H1 (cell line): ENCODE results near the gene BPIFB3. TPM values are rescaled to one million over a fixed set of nuclear protein-coding genes. Genes with fewer than 3 reads are reported as not detected.

Experiments
- CTCF ChIA-PET: fragments of 300-600 bp; sonication (Branson Sonifier 250); formaldehyde crosslinking; loops from one replicate; lab custom pipeline; 2021; ENCODE audit not compliant: partially characterized antibody; lab: Charles Lee
- POLR2A ChIA-PET: fragments of 300-600 bp; sonication (Branson Sonifier 250); formaldehyde crosslinking; loops from one replicate; lab custom pipeline; 2021; ENCODE audit warnings: inconsistent platforms; ENCODE audit not compliant: partially characterized antibody; lab: Charles Lee
- DNase-seq, 2 experiments: peaks; one replicate each; pipeline versions ENCODE4 v3.0.0 to v3.0.0-alpha.2; 2010 to 2022; ENCODE audit warnings: low spot score in 2 of 2, low read depth in 1 of 2, mixed read lengths in 1 of 2
- FAIRE-seq: peaks from 2 replicates; lab custom pipeline; 2011; peaks lifted over from hg19 to GRCh38; lab: Jason Lieb, UNC
- H2AFZ ChIP-seq: 2 replicates; pipeline ENCODE4 v1.8.1; 2012; ENCODE audit warnings: low read length, inconsistent platforms
- H2AK5ac ChIP-seq: 2 replicates; pipeline ENCODE4 v1.6.1; 2013; ENCODE audit warnings: low read depth, low read length
- H2BK120ac ChIP-seq: replicated peaks from 2 replicates; pipeline ENCODE3; 2013; ENCODE audit warnings: low read depth, low read length, inconsistent platforms
- H2BK12ac ChIP-seq: 2 replicates; pipeline ENCODE4 v1.6.1; 2013; ENCODE audit warnings: low read depth, low read length
- H2BK15ac ChIP-seq: 2 replicates; pipeline ENCODE4 v1.6.1; 2013; ENCODE audit warnings: low read length
- H2BK20ac ChIP-seq: 2 replicates; pipeline ENCODE4 v1.6.1; 2013; ENCODE audit warnings: low read length
- H2BK5ac ChIP-seq: 2 replicates; pipeline ENCODE4 v1.6.1; 2013; ENCODE audit warnings: low read depth, low read length
- H3K14ac ChIP-seq: 2 replicates; pipeline ENCODE4 v1.6.1; 2013; ENCODE audit warnings: inconsistent platforms; ENCODE audit not compliant: insufficient read length
- H3K18ac ChIP-seq: 2 replicates; pipeline ENCODE4 v1.6.1; 2013; ENCODE audit warnings: low read length; ENCODE audit errors: extremely low read depth
- H3K23ac ChIP-seq: 2 replicates; pipeline ENCODE4 v1.6.1; 2013; ENCODE audit warnings: inconsistent platforms; ENCODE audit not compliant: insufficient read length
- H3K23me2 ChIP-seq: 2 replicates; pipeline ENCODE4 v1.6.1; 2013; ENCODE audit warnings: low read depth, low read length
- H3K27ac ChIP-seq: 2 replicates; pipeline ENCODE4 v1.6.1; 2011; ENCODE audit warnings: low read depth, low read length, inconsistent platforms
- H3K27me3 ChIP-seq, 4 experiments: replicated peaks in 1 of 4; 1 replicate in 1 of 4; 2 replicates in 3 of 4; pipeline versions ENCODE4 v1.6.1 to v1.8.1; 2011 to 2013; ENCODE audit warnings: low read length in 3 of 4, mild to moderate bottlenecking in 3 of 4, inconsistent platforms in 2 of 4, mixed read lengths in 2 of 4, moderate library complexity in 1 of 4; ENCODE audit not compliant: control insufficient read depth in 3 of 4, insufficient read depth in 3 of 4; ENCODE audit errors: extremely low read depth in 1 of 4
- H3K36me3 ChIP-seq, 4 experiments: 2 replicates each; pipeline versions ENCODE4 v1.6.1 to v1.8.1; 2011 to 2013; ENCODE audit warnings: mild to moderate bottlenecking in 4 of 4, low read length in 3 of 4, moderate library complexity in 2 of 4, control low read depth in 1 of 4, inconsistent platforms in 1 of 4; ENCODE audit not compliant: insufficient read depth in 4 of 4, control insufficient read depth in 2 of 4
- H3K4ac ChIP-seq: replicated peaks from 2 replicates; pipeline ENCODE3; 2013; ENCODE audit warnings: low read length, low read depth, mixed read lengths, inconsistent platforms; ENCODE audit not compliant: insufficient read length
- H3K4me1 ChIP-seq, 4 experiments: replicated peaks in 1 of 4; 1 replicate in 1 of 4; 2 replicates in 3 of 4; pipeline versions ENCODE4 v1.6.1 to v1.8.1; 2011 to 2013; ENCODE audit warnings: low read length in 3 of 4, inconsistent platforms in 2 of 4, mixed read lengths in 1 of 4; ENCODE audit not compliant: insufficient read depth in 4 of 4, control insufficient read depth in 3 of 4
- H3K4me2 ChIP-seq, 2 experiments: 2 replicates each; pipeline versions ENCODE4 v1.6.1 to v1.8.1; 2011 to 2013; ENCODE audit warnings: low read depth in 2 of 2, low read length in 2 of 2, control low read depth in 1 of 2, inconsistent platforms in 1 of 2, mild to moderate bottlenecking in 1 of 2; ENCODE audit not compliant: insufficient read depth in 1 of 2
- H3K4me3 ChIP-seq, 4 experiments: fragments of 200-600, 300-600 bp in 1 of 4; sonication (generic), shearing (Covaris generic), sonication (Bioruptor Twin) in 1 of 4; 2 replicates each; pipeline versions ENCODE4 v1.5.1 to v1.8.1; 2011 to 2016; ENCODE audit warnings: low read length in 4 of 4, low read depth in 3 of 4, control low read depth in 2 of 4, inconsistent platforms in 2 of 4, mild to moderate bottlenecking in 2 of 4, mixed read lengths in 1 of 4, moderate library complexity in 1 of 4; ENCODE audit not compliant: insufficient read depth in 2 of 4; ENCODE audit errors: extremely low read depth in 1 of 4
- H3K56ac ChIP-seq: replicated peaks from 2 replicates; pipeline ENCODE3; 2013; ENCODE audit warnings: low read depth, mild to moderate bottlenecking, mixed read lengths, low read length, inconsistent platforms; ENCODE audit not compliant: insufficient read length
- H3K79me1 ChIP-seq: 2 replicates; pipeline ENCODE4 v1.6.1; 2013; ENCODE audit warnings: low read depth, low read length, control low read depth
- H3K79me2 ChIP-seq, 2 experiments: 2 replicates each; pipeline versions ENCODE4 v1.6.1 to v1.8.1; 2012 to 2013; ENCODE audit warnings: low read length in 2 of 2, mild to moderate bottlenecking in 2 of 2, inconsistent platforms in 1 of 2; ENCODE audit not compliant: insufficient read depth in 2 of 2, control insufficient read depth in 1 of 2
- H3K9ac ChIP-seq, 4 experiments: replicated peaks in 1 of 4; 1 replicate in 1 of 4; 2 replicates in 3 of 4; pipeline versions ENCODE4 v1.6.1 to v1.8.1; 2011 to 2013; ENCODE audit warnings: low read depth in 3 of 4, low read length in 3 of 4, control low read depth in 2 of 4, mild to moderate bottlenecking in 2 of 4, moderate library complexity in 2 of 4, inconsistent platforms in 1 of 4; ENCODE audit errors: extremely low read depth in 1 of 4
- H3K9me3 ChIP-seq, 2 experiments: 2 replicates each; pipeline versions ENCODE4 v1.6.1 to v1.8.1; 2012 to 2013; ENCODE audit warnings: mild to moderate bottlenecking in 2 of 2, moderate library complexity in 2 of 2, control low read depth in 1 of 2, inconsistent platforms in 1 of 2, low read depth in 1 of 2, low read length in 1 of 2, mixed read lengths in 1 of 2; ENCODE audit not compliant: insufficient read depth in 2 of 2
- H4K20me1 ChIP-seq, 2 experiments: replicated peaks in 1 of 2; 2 replicates each; pipeline versions ENCODE3 to v1.8.1; 2011 to 2013; ENCODE audit warnings: inconsistent platforms in 2 of 2, low read length in 2 of 2, mild to moderate bottlenecking in 1 of 2; ENCODE audit not compliant: insufficient read depth in 2 of 2, control insufficient read depth in 1 of 2
- H4K5ac ChIP-seq: 2 replicates; pipeline ENCODE4 v1.6.1; 2013; ENCODE audit warnings: low read length, low read depth, mixed read lengths, inconsistent platforms; ENCODE audit not compliant: insufficient read length
- H4K8ac ChIP-seq: 2 replicates; pipeline ENCODE4 v1.8.0; 2013; ENCODE audit warnings: mild to moderate bottlenecking, moderate library complexity, low read length, inconsistent platforms; ENCODE audit not compliant: insufficient read depth; ENCODE audit errors: extremely low read depth
- H4K91ac ChIP-seq: replicated peaks from 2 replicates; pipeline ENCODE3; 2013; ENCODE audit warnings: low read length, mixed read lengths, inconsistent platforms; ENCODE audit not compliant: insufficient read length
- ASH2L ChIP-seq: fragments of 200-600, 300-600 bp; sonication (generic); IDR thresholded peaks from one replicate; pipeline ENCODE4 v1.7.1; 2017; ENCODE audit warnings: low read length
- CHD1 ChIP-seq: IDR thresholded peaks from 2 replicates; pipeline ENCODE4 v1.6.1; 2012; ENCODE audit warnings: low read depth, low read length, improper control_type of control experiment
- CTBP2 ChIP-seq: IDR thresholded peaks from 2 replicates; pipeline ENCODE4 v1.7.0; 2011; ENCODE audit warnings: borderline replicate concordance, mild to moderate bottlenecking, moderate library complexity, mixed read lengths, low read length; ENCODE audit not compliant: insufficient read depth, insufficient read length
- EGR1 ChIP-seq: IDR thresholded peaks from 2 replicates; pipeline ENCODE4 v1.6.1; 2011; ENCODE audit warnings: low read depth, low read length, borderline replicate concordance
- JUN ChIP-seq: IDR thresholded peaks from 2 replicates; pipeline ENCODE4 v1.6.1; 2011; ENCODE audit warnings: low read depth, mild to moderate bottlenecking, improper control_type of control experiment, low read length
- KDM1A ChIP-seq: fragments of 200-600, 300-600 bp; sonication (generic); IDR thresholded peaks from 2 replicates; pipeline ENCODE4 v1.7.1; 2016; ENCODE audit warnings: mild to moderate bottlenecking, low read length, borderline replicate concordance
- SP4 ChIP-seq: IDR thresholded peaks from 2 replicates; pipeline ENCODE4 v1.6.1; 2012; ENCODE audit warnings: low read length, inconsistent platforms
- WGBS, 2 experiments: shearing (Covaris generic) in 1 of 2; methylation state at CpG; one replicate each; pipeline versions ENCODE4 v1.1.6 to v1.1.7; 2013 to 2015; ENCODE audit warnings: low lambda C conversion rate in 2 of 2, mixed read lengths in 2 of 2, inconsistent platforms in 1 of 2, low coverage in 1 of 2, missing lambda C conversion rate in 1 of 2; ENCODE audit not compliant: insufficient replicate concordance in 2 of 2, insufficient coverage in 1 of 2, insufficient read length in 1 of 2; ENCODE audit errors: extremely low coverage in 1 of 2, missing lambda C conversion rate in 1 of 2; 5-methylcytosine and 5-hydroxymethylcytosine counted together
- polyA plus RNA-seq, 7 experiments: library from polyadenylated mRNA; depleted of rRNA in 3 of 7; stranded (reverse) in 5 of 7; unstranded in 2 of 7; fragments of >200 nt in 5 of 7; fragments of 200-250 nt in 2 of 7; gene quantifications; 1 replicate in 5 of 7; 2 replicates in 1 of 7; 4 replicates in 1 of 7; pipeline versions ENCODE4 v1.2.1 to v1.2.3, GENCODE V29; 2011 to 2013; ENCODE audit warnings: missing spikeins in 2 of 7, mixed read lengths in 2 of 7
- total RNA-seq: library from RNA; stranded (reverse); fragmentation: NEBNext Ultra II Directional; extraction: Animal tissue kit (Norgen Biotek cat#: 25700); gene quantifications from 2 replicates; pipeline ENCODE4 v1.2.1, GENCODE V29; 2021

BPIFB3 gene
- total and polyA plus RNA-seq, 2 of the 8 experiments (the other 6 are each of a cell fraction or from before 2014, with no cell fraction given): not detected

- no peak overlapping the region for H3K18ac ChIP-seq
- no peak overlapping the region for H4K8ac ChIP-seq
- H3K14ac ChIP-seq: no peak overlapping the region
- no peak for DNase-seq
- no peak overlapping the region for H3K27ac ChIP-seq
- H3K36me3 ChIP-seq: no peaks in the 10 kb centered on the region
- no peak overlapping the region for H3K23ac ChIP-seq
- CTCF ChIA-PET: interaction anchor here (0.6 to 1.7 kb wide), 3 partner anchors 13 to 48 kb away, joined by 3 to 4 read pairs (median 3); no protein-coding TSS in a partner anchor
- H4K91ac ChIP-seq: no peak overlapping the region
- POLR2A ChIA-PET: interaction anchor here (0.6 to 1.2 kb wide), 2 partner anchors 30 to 199 kb away, joined by 3 read pairs; no protein-coding TSS in a partner anchor
- no peak overlapping the region for H2BK15ac ChIP-seq
- H3K4me1 ChIP-seq: no peaks in the 10 kb centered on the region
- peaks cover 0 to 3% (median 0%) of the 10 kb centered on the region in 4 experiments; a peak in 1 of 7 replicates for H3K27me3 ChIP-seq
- H3K4me2 ChIP-seq: no peak overlapping the region
- no peak for FAIRE-seq
- H3K56ac ChIP-seq: no peak overlapping the region
- no peak overlapping the region for H3K4me3 ChIP-seq
- 89% methylated on average over 2 of the region's 2 CpGs; no CpG with 5 or more reads in 1 of the 2 experiments for WGBS, 2 experiments
- no peak overlapping the region for H2AK5ac ChIP-seq
- no peak overlapping the region for H2BK20ac ChIP-seq
- no peaks in the 10 kb centered on the region for H3K79me1 ChIP-seq
- no peak overlapping the region for H4K5ac ChIP-seq
- peaks cover 3 to 15% of the 10 kb centered on the region in 2 experiments; a peak in 2 of 4 replicates for H3K9me3 ChIP-seq
- TF ChIP-seq CHD1 (no peak), ASH2L (no peak), KDM1A (no peak), EGR1 (no peak), CTBP2 (no peak), SP4 (no peak), JUN (no peak)
- no peak overlapping the region for H3K4ac ChIP-seq
- no peaks in the 10 kb centered on the region for H3K79me2 ChIP-seq
- no peaks in the 10 kb centered on the region for H4K20me1 ChIP-seq
- no peak overlapping the region for H3K9ac ChIP-seq
- H2BK120ac ChIP-seq: no peak overlapping the region
- no peak overlapping the region for H2BK5ac ChIP-seq
- no peak overlapping the region for H2AFZ ChIP-seq
- H3K23me2 ChIP-seq: peaks cover 3% of the 10 kb centered on the region; the same call in 1 of the 2 replicates
- no peak overlapping the region for H2BK12ac ChIP-seq
Measured at GRCh38 chr20:33042983-33043730, 10.5 kb upstream of the BPIFB3 start.
